H1 (cell line): ENCODE results near the gene ISY1. TPM values are rescaled to one million over a fixed set of nuclear protein-coding genes. Genes with fewer than 3 reads are reported as not detected.

Experiments
- CTCF ChIA-PET: fragments of 300-600 bp; sonication (Branson Sonifier 250); formaldehyde crosslinking; loops from one replicate; lab custom pipeline; 2021; ENCODE audit not compliant: partially characterized antibody; lab: Charles Lee
- POLR2A ChIA-PET: fragments of 300-600 bp; sonication (Branson Sonifier 250); formaldehyde crosslinking; loops from one replicate; lab custom pipeline; 2021; ENCODE audit warnings: inconsistent platforms; ENCODE audit not compliant: partially characterized antibody; lab: Charles Lee
- DNase-seq, 2 experiments: peaks; one replicate each; pipeline versions ENCODE4 v3.0.0 to v3.0.0-alpha.2; 2010 to 2022; ENCODE audit warnings: low spot score in 2 of 2, low read depth in 1 of 2, mixed read lengths in 1 of 2
- FAIRE-seq: peaks from 2 replicates; lab custom pipeline; 2011; peaks lifted over from hg19 to GRCh38; lab: Jason Lieb, UNC
- H2AFZ ChIP-seq: 2 replicates; pipeline ENCODE4 v1.8.1; 2012; ENCODE audit warnings: low read length, inconsistent platforms
- H2AK5ac ChIP-seq: 2 replicates; pipeline ENCODE4 v1.6.1; 2013; ENCODE audit warnings: low read depth, low read length
- H2BK120ac ChIP-seq: replicated peaks from 2 replicates; pipeline ENCODE3; 2013; ENCODE audit warnings: low read depth, low read length, inconsistent platforms
- H2BK12ac ChIP-seq: 2 replicates; pipeline ENCODE4 v1.6.1; 2013; ENCODE audit warnings: low read depth, low read length
- H2BK15ac ChIP-seq: 2 replicates; pipeline ENCODE4 v1.6.1; 2013; ENCODE audit warnings: low read length
- H2BK20ac ChIP-seq: 2 replicates; pipeline ENCODE4 v1.6.1; 2013; ENCODE audit warnings: low read length
- H2BK5ac ChIP-seq: 2 replicates; pipeline ENCODE4 v1.6.1; 2013; ENCODE audit warnings: low read depth, low read length
- H3K14ac ChIP-seq: 2 replicates; pipeline ENCODE4 v1.6.1; 2013; ENCODE audit warnings: inconsistent platforms; ENCODE audit not compliant: insufficient read length
- H3K18ac ChIP-seq: 2 replicates; pipeline ENCODE4 v1.6.1; 2013; ENCODE audit warnings: low read length; ENCODE audit errors: extremely low read depth
- H3K23ac ChIP-seq: 2 replicates; pipeline ENCODE4 v1.6.1; 2013; ENCODE audit warnings: inconsistent platforms; ENCODE audit not compliant: insufficient read length
- H3K23me2 ChIP-seq: 2 replicates; pipeline ENCODE4 v1.6.1; 2013; ENCODE audit warnings: low read depth, low read length
- H3K27ac ChIP-seq: 2 replicates; pipeline ENCODE4 v1.6.1; 2011; ENCODE audit warnings: low read depth, low read length, inconsistent platforms
- H3K27me3 ChIP-seq, 4 experiments: replicated peaks in 1 of 4; 1 replicate in 1 of 4; 2 replicates in 3 of 4; pipeline versions ENCODE4 v1.6.1 to v1.8.1; 2011 to 2013; ENCODE audit warnings: low read length in 3 of 4, mild to moderate bottlenecking in 3 of 4, inconsistent platforms in 2 of 4, mixed read lengths in 2 of 4, moderate library complexity in 1 of 4; ENCODE audit not compliant: control insufficient read depth in 3 of 4, insufficient read depth in 3 of 4; ENCODE audit errors: extremely low read depth in 1 of 4
- H3K36me3 ChIP-seq, 4 experiments: 2 replicates each; pipeline versions ENCODE4 v1.6.1 to v1.8.1; 2011 to 2013; ENCODE audit warnings: mild to moderate bottlenecking in 4 of 4, low read length in 3 of 4, moderate library complexity in 2 of 4, control low read depth in 1 of 4, inconsistent platforms in 1 of 4; ENCODE audit not compliant: insufficient read depth in 4 of 4, control insufficient read depth in 2 of 4
- H3K4ac ChIP-seq: replicated peaks from 2 replicates; pipeline ENCODE3; 2013; ENCODE audit warnings: low read length, low read depth, mixed read lengths, inconsistent platforms; ENCODE audit not compliant: insufficient read length
- H3K4me1 ChIP-seq, 4 experiments: replicated peaks in 1 of 4; 1 replicate in 1 of 4; 2 replicates in 3 of 4; pipeline versions ENCODE4 v1.6.1 to v1.8.1; 2011 to 2013; ENCODE audit warnings: low read length in 3 of 4, inconsistent platforms in 2 of 4, mixed read lengths in 1 of 4; ENCODE audit not compliant: insufficient read depth in 4 of 4, control insufficient read depth in 3 of 4
- H3K4me2 ChIP-seq, 2 experiments: 2 replicates each; pipeline versions ENCODE4 v1.6.1 to v1.8.1; 2011 to 2013; ENCODE audit warnings: low read depth in 2 of 2, low read length in 2 of 2, control low read depth in 1 of 2, inconsistent platforms in 1 of 2, mild to moderate bottlenecking in 1 of 2; ENCODE audit not compliant: insufficient read depth in 1 of 2
- H3K4me3 ChIP-seq, 4 experiments: fragments of 200-600, 300-600 bp in 1 of 4; sonication (generic), shearing (Covaris generic), sonication (Bioruptor Twin) in 1 of 4; 2 replicates each; pipeline versions ENCODE4 v1.5.1 to v1.8.1; 2011 to 2016; ENCODE audit warnings: low read length in 4 of 4, low read depth in 3 of 4, control low read depth in 2 of 4, inconsistent platforms in 2 of 4, mild to moderate bottlenecking in 2 of 4, mixed read lengths in 1 of 4, moderate library complexity in 1 of 4; ENCODE audit not compliant: insufficient read depth in 2 of 4; ENCODE audit errors: extremely low read depth in 1 of 4
- H3K56ac ChIP-seq: replicated peaks from 2 replicates; pipeline ENCODE3; 2013; ENCODE audit warnings: low read depth, mild to moderate bottlenecking, mixed read lengths, low read length, inconsistent platforms; ENCODE audit not compliant: insufficient read length
- H3K79me1 ChIP-seq: 2 replicates; pipeline ENCODE4 v1.6.1; 2013; ENCODE audit warnings: low read depth, low read length, control low read depth
- H3K79me2 ChIP-seq, 2 experiments: 2 replicates each; pipeline versions ENCODE4 v1.6.1 to v1.8.1; 2012 to 2013; ENCODE audit warnings: low read length in 2 of 2, mild to moderate bottlenecking in 2 of 2, inconsistent platforms in 1 of 2; ENCODE audit not compliant: insufficient read depth in 2 of 2, control insufficient read depth in 1 of 2
- H3K9ac ChIP-seq, 4 experiments: replicated peaks in 1 of 4; 1 replicate in 1 of 4; 2 replicates in 3 of 4; pipeline versions ENCODE4 v1.6.1 to v1.8.1; 2011 to 2013; ENCODE audit warnings: low read depth in 3 of 4, low read length in 3 of 4, control low read depth in 2 of 4, mild to moderate bottlenecking in 2 of 4, moderate library complexity in 2 of 4, inconsistent platforms in 1 of 4; ENCODE audit errors: extremely low read depth in 1 of 4
- H3K9me3 ChIP-seq, 2 experiments: 2 replicates each; pipeline versions ENCODE4 v1.6.1 to v1.8.1; 2012 to 2013; ENCODE audit warnings: mild to moderate bottlenecking in 2 of 2, moderate library complexity in 2 of 2, control low read depth in 1 of 2, inconsistent platforms in 1 of 2, low read depth in 1 of 2, low read length in 1 of 2, mixed read lengths in 1 of 2; ENCODE audit not compliant: insufficient read depth in 2 of 2
- H4K20me1 ChIP-seq, 2 experiments: replicated peaks in 1 of 2; 2 replicates each; pipeline versions ENCODE3 to v1.8.1; 2011 to 2013; ENCODE audit warnings: inconsistent platforms in 2 of 2, low read length in 2 of 2, mild to moderate bottlenecking in 1 of 2; ENCODE audit not compliant: insufficient read depth in 2 of 2, control insufficient read depth in 1 of 2
- H4K5ac ChIP-seq: 2 replicates; pipeline ENCODE4 v1.6.1; 2013; ENCODE audit warnings: low read length, low read depth, mixed read lengths, inconsistent platforms; ENCODE audit not compliant: insufficient read length
- H4K8ac ChIP-seq: 2 replicates; pipeline ENCODE4 v1.8.0; 2013; ENCODE audit warnings: mild to moderate bottlenecking, moderate library complexity, low read length, inconsistent platforms; ENCODE audit not compliant: insufficient read depth; ENCODE audit errors: extremely low read depth
- H4K91ac ChIP-seq: replicated peaks from 2 replicates; pipeline ENCODE3; 2013; ENCODE audit warnings: low read length, mixed read lengths, inconsistent platforms; ENCODE audit not compliant: insufficient read length
- BCL11A ChIP-seq, 2 experiments: IDR thresholded peaks; one replicate each; pipeline ENCODE4 v1.6.1; 2011; ENCODE audit warnings: low read depth in 2 of 2, low read length in 2 of 2, mild to moderate bottlenecking in 2 of 2
- GABPA ChIP-seq: IDR thresholded peaks from 2 replicates; pipeline ENCODE4 v1.6.1; 2011; ENCODE audit warnings: mild to moderate bottlenecking, low read length, moderate library complexity, borderline replicate concordance; ENCODE audit not compliant: insufficient read depth
- JUND ChIP-seq: IDR thresholded peaks from 2 replicates; pipeline ENCODE4 v1.6.1; 2011; ENCODE audit warnings: mild to moderate bottlenecking, improper control_type of control experiment, low read length
- MAFK ChIP-seq: IDR thresholded peaks from 2 replicates; pipeline ENCODE4 v1.6.1; 2012; ENCODE audit warnings: low read depth, mild to moderate bottlenecking, improper control_type of control experiment, low read length
- POLR2A ChIP-seq, 2 experiments: IDR thresholded peaks; 1 replicate in 1 of 2; 2 replicates in 1 of 2; pipeline ENCODE4 v1.6.1; 2011; ENCODE audit warnings: low read depth in 2 of 2, low read length in 2 of 2, mild to moderate bottlenecking in 2 of 2; ENCODE audit errors: control extremely low read depth in 1 of 2
- SP2 ChIP-seq: IDR thresholded peaks from 2 replicates; pipeline ENCODE4 v1.6.1; 2012; ENCODE audit warnings: mild to moderate bottlenecking, low read length, inconsistent platforms
- ZNF274 ChIP-seq: IDR thresholded peaks from 2 replicates; pipeline ENCODE4 v1.7.0; 2012; ENCODE audit warnings: low read length, borderline replicate concordance; ENCODE audit errors: extremely low read depth
- WGBS, 2 experiments: shearing (Covaris generic) in 1 of 2; methylation state at CpG; one replicate each; pipeline versions ENCODE4 v1.1.6 to v1.1.7; 2013 to 2015; ENCODE audit warnings: low lambda C conversion rate in 2 of 2, mixed read lengths in 2 of 2, inconsistent platforms in 1 of 2, low coverage in 1 of 2, missing lambda C conversion rate in 1 of 2; ENCODE audit not compliant: insufficient replicate concordance in 2 of 2, insufficient coverage in 1 of 2, insufficient read length in 1 of 2; ENCODE audit errors: extremely low coverage in 1 of 2, missing lambda C conversion rate in 1 of 2; 5-methylcytosine and 5-hydroxymethylcytosine counted together
- polyA plus RNA-seq, 7 experiments: library from polyadenylated mRNA; depleted of rRNA in 3 of 7; stranded (reverse) in 5 of 7; unstranded in 2 of 7; fragments of >200 nt in 5 of 7; fragments of 200-250 nt in 2 of 7; gene quantifications; 1 replicate in 5 of 7; 2 replicates in 1 of 7; 4 replicates in 1 of 7; pipeline versions ENCODE4 v1.2.1 to v1.2.3, GENCODE V29; 2011 to 2013; ENCODE audit warnings: missing spikeins in 2 of 7, mixed read lengths in 2 of 7
- total RNA-seq: library from RNA; stranded (reverse); fragmentation: NEBNext Ultra II Directional; extraction: Animal tissue kit (Norgen Biotek cat#: 25700); gene quantifications from 2 replicates; pipeline ENCODE4 v1.2.1, GENCODE V29; 2021
- TF ChIP-seq, protein P1 (sequence below): IDR thresholded peaks from 2 replicates; pipeline ENCODE4 v1.6.1; 2011; ENCODE audit warnings: low read depth, mild to moderate bottlenecking, low read length; ENCODE audit not compliant: insufficient read depth
- TF ChIP-seq, protein P2 (sequence below), 3 experiments: IDR thresholded peaks; 1 replicate in 2 of 3; 2 replicates in 1 of 3; pipeline versions ENCODE4 v1.5.1 to v1.6.1; 2011; ENCODE audit warnings: low read length in 3 of 3, mild to moderate bottlenecking in 3 of 3, inconsistent platforms in 2 of 3, low read depth in 1 of 3, moderate library complexity in 1 of 3; ENCODE audit not compliant: insufficient read depth in 1 of 3; ENCODE audit errors: control extremely low read depth in 1 of 3

The ISY1 gene
- total and polyA plus RNA-seq, 2 of the 8 experiments (the other 6 are each of a cell fraction or from before 2014, with no cell fraction given), result 16.6 to 38.7 TPM

- H2AFZ ChIP-seq, result no peak overlapping the region
- H3K27ac ChIP-seq, result no peak overlapping the region
- H4K91ac ChIP-seq, result no peak overlapping the region
- no peak overlapping the region for H2BK5ac ChIP-seq
- H3K4me2 ChIP-seq, result no peak overlapping the region
- no peaks in the 10 kb centered on the region for H3K27me3 ChIP-seq
- CTCF ChIA-PET, result interaction anchor here (0.6 to 4.2 kb wide), 8 partner anchors 9 to 593 kb away, joined by 3 to 17 read pairs (median 4); partner anchors contain the start of gene RAB43
- no peak overlapping the region for H3K9ac ChIP-seq
- no peak overlapping the region for H4K5ac ChIP-seq
- TF ChIP-seq JUND (no peak), MAFK (no peak), ZNF274 (no peak), POLR2A (IDR thresholded peaks at IDR 0.05; ENCODE audit: control extremely low read depth in 1 of 2, low read depth in 2 of 2, low read length in 2 of 2) (no peak), GABPA (no peak), SP2 (no peak), BCL11A (IDR thresholded peaks at IDR 0.05; ENCODE audit: low read depth in 2 of 2, low read length in 2 of 2) (no peak)
- TF ChIP-seq, protein P1, sequence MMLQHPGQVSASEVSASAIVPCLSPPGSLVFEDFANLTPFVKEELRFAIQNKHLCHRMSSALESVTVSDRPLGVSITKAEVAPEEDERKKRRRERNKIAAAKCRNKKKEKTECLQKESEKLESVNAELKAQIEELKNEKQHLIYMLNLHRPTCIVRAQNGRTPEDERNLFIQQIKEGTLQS, result no peak
- TF ChIP-seq, protein P2, sequence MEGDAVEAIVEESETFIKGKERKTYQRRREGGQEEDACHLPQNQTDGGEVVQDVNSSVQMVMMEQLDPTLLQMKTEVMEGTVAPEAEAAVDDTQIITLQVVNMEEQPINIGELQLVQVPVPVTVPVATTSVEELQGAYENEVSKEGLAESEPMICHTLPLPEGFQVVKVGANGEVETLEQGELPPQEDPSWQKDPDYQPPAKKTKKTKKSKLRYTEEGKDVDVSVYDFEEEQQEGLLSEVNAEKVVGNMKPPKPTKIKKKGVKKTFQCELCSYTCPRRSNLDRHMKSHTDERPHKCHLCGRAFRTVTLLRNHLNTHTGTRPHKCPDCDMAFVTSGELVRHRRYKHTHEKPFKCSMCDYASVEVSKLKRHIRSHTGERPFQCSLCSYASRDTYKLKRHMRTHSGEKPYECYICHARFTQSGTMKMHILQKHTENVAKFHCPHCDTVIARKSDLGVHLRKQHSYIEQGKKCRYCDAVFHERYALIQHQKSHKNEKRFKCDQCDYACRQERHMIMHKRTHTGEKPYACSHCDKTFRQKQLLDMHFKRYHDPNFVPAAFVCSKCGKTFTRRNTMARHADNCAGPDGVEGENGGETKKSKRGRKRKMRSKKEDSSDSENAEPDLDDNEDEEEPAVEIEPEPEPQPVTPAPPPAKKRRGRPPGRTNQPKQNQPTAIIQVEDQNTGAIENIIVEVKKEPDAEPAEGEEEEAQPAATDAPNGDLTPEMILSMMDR (IDR thresholded peaks at IDR 0.05; ENCODE audit: control extremely low read depth in 1 of 3, insufficient read depth in 1 of 3, low read depth in 1 of 3, low read length in 3 of 3), result no peak
- TF ChIP-seq, all 59 proteins: peak for 0
- no peaks in the 10 kb centered on the region for H3K79me2 ChIP-seq
- H3K18ac ChIP-seq, result no peak overlapping the region
- no peak overlapping the region for H3K23ac ChIP-seq
- H3K4me1 ChIP-seq, result no peaks in the 10 kb centered on the region
- peaks cover 0 to 6% of the 10 kb centered on the region in 2 experiments for H4K20me1 ChIP-seq
- no peak overlapping the region for H3K4me3 ChIP-seq
- no peak overlapping the region for H2AK5ac ChIP-seq
- no peak overlapping the region for H3K56ac ChIP-seq
- H3K79me1 ChIP-seq, result no peaks in the 10 kb centered on the region
- H3K14ac ChIP-seq, result no peak overlapping the region
- POLR2A ChIA-PET, result interaction anchor here (0.6 to 2.0 kb wide), 4 partner anchors 10 to 114 kb away, joined by 3 to 6 read pairs (median 4); no protein-coding TSS in a partner anchor
- no peak overlapping the region for H2BK120ac ChIP-seq
- H3K9me3 ChIP-seq, result no peaks in the 10 kb centered on the region
- 77% methylated on average over 5 of the region's 5 CpGs; no CpG with 5 or more reads in 1 of the 2 experiments for WGBS, 2 experiments
- no peak overlapping the region for H2BK20ac ChIP-seq
- no peak overlapping the region for H2BK12ac ChIP-seq
- FAIRE-seq, result no peak
- H3K36me3 ChIP-seq, result peaks cover 7 to 34% (median 29%) of the 10 kb centered on the region in 4 experiments; a peak in 7 of 8 replicates
- no peak overlapping the region for H3K4ac ChIP-seq
- no peak for DNase-seq
- H3K23me2 ChIP-seq, result no peaks in the 10 kb centered on the region
- no peak overlapping the region for H2BK15ac ChIP-seq
- H4K8ac ChIP-seq, result no peak overlapping the region
Measured at GRCh38 chr3:129132097-129132866, 28.6 kb downstream of the ISY1 start.
